AG10803 (cell line): ENCODE data around the gene SGIP1.
A peak's percentile ranks its signal among the peaks of the same experiment; 100 is the strongest.
"Not testable (repeated sequence)": the region's sequence is repeated elsewhere in the genome, so short reads cannot be mapped to it uniquely, and the experiment has no call there.

Experiments used
- DNase-seq: peaks from one replicate; pipeline ENCODE4 v3.0.0; 2010; ENCODE audit warnings: low read depth
- H3K4me3 ChIP-seq: 2 replicates; pipeline ENCODE4 v1.5.1; 2011; ENCODE audit warnings: mild to moderate bottlenecking, low read length, control low read depth
- TF ChIP-seq, protein P1 (sequence below): conservative IDR thresholded peaks from 2 replicates; pipeline ENCODE4 v1.5.1; 2011; ENCODE audit warnings: mild to moderate bottlenecking, low read length, control low read depth, inconsistent platforms

The SGIP1 gene

DNA sequence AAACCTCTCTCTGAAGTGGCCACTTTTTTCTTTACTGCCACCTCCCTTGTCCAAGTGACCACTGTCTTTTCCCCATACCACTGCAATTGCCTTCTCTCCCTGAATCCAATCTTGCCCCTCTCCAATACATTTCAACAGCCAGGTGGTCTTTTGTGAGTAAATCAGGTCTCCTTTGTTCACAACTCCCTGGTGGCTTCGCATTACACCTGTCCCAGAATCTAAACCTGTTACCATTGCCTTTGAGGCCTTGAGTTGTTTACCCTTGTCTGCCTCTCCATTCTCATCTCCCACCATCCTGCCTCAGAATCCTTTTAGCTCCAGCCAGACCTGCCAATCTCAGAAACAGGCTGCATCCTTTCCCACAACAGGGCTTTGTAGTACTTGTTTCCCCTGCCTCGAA is 196.5 kb downstream of the SGIP1 start:
- DNase-seq, result no peak
- H3K4me3 ChIP-seq, result no peak overlapping the region
- TF ChIP-seq, protein P1, sequence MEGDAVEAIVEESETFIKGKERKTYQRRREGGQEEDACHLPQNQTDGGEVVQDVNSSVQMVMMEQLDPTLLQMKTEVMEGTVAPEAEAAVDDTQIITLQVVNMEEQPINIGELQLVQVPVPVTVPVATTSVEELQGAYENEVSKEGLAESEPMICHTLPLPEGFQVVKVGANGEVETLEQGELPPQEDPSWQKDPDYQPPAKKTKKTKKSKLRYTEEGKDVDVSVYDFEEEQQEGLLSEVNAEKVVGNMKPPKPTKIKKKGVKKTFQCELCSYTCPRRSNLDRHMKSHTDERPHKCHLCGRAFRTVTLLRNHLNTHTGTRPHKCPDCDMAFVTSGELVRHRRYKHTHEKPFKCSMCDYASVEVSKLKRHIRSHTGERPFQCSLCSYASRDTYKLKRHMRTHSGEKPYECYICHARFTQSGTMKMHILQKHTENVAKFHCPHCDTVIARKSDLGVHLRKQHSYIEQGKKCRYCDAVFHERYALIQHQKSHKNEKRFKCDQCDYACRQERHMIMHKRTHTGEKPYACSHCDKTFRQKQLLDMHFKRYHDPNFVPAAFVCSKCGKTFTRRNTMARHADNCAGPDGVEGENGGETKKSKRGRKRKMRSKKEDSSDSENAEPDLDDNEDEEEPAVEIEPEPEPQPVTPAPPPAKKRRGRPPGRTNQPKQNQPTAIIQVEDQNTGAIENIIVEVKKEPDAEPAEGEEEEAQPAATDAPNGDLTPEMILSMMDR, result no peak

- TF ChIP-seq, protein P1, result no peak
- no peak overlapping the region for H3K4me3 ChIP-seq
- DNase-seq, result no peak
These were observed 197.4 kb downstream of the SGIP1 start for GRCh38 chr1:66731170-66731865.

- TF ChIP-seq, protein P1, result no peak
- peak; percentile 15 for DNase-seq
- H3K4me3 ChIP-seq, result no peak overlapping the region
These were observed 198.6 kb downstream of the SGIP1 start for GRCh38 chr1:66732407-66733166.

DNA sequence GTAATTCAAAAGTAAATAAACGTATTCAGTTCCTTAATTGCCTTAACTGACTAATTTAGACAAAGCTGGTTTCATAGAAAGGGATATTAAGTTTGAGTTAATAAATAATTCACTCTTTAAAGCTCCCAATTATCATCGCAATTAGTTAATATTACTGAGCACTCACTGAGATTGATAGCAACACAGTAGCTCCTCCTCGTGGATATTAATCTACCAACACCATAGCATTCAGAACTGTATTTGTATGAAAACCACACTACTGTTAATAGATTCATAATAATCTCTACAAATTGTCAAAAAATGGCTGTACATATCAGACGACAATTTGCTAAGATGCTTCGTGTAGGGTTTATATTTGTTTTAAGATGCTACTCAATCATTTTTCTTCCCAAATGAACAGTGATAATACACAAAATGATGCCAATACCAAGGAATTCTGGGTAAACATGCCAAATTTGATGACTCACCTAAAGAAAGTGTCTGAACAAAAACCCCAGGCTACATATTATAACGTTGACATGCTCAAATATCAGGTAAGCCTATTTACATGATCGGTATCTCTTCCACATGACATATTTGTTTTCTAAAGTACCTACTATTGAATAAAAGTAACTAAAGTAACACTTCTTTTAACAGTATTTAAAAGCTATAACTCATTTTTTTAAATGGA is 199.5 kb downstream of the SGIP1 start:
- TF ChIP-seq, protein P1, result no peak
- DNase-seq, result peak; percentile 21
- H3K4me3 ChIP-seq, result no peak overlapping the region

DNA sequence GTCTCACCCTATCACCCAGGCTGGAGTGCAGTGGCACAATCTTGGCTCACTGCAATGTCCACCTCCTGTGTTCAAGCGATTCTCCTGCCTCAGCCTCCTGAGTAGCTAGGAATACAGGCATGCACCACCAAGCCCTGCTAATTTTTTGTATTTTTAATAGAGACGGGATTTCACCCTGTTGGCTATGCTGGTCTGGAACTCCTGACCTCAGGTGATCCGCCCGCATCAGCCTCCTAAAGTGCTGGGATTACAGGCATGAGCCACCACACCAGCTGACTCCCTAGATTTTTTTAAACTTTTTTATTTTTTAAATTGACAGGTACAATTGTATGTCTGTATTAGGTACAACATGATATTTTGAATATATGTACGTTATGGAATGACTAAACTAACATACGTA is 200.6 kb downstream of the SGIP1 start:
- DNase-seq, H3K4me3 ChIP-seq: not testable (repeated sequence)

GRCh38 chr1:66737836-66738235 is 203.9 kb downstream of the SGIP1 start:
- DNase-seq, result no peak
- H3K4me3 ChIP-seq, result no peak overlapping the region
- TF ChIP-seq, protein P1, result no peak

GRCh38 chr1:66739401-66740157 is 205.6 kb downstream of the SGIP1 start:
- H3K4me3 ChIP-seq, result no peak overlapping the region
- TF ChIP-seq, protein P1, result no peak
- DNase-seq, result no peak
